Liver (tissue), 3 donors: ENCODE data around the gene BLTP3A.

Experiments used
- EGR1 ChIP-seq, 2 donors: IDR thresholded peaks; 2 replicates each; pipeline ENCODE4 v1.6.1; 2016 to 2018; ENCODE audit warnings: antibody characterized with exemption in 2 of 2, low read depth in 2 of 2
- GABPA ChIP-seq, 2 donors: IDR thresholded peaks in 1 of 2; conservative IDR thresholded peaks in 1 of 2; 2 replicates each; pipeline ENCODE4 v1.6.1; 2016; ENCODE audit warnings: antibody characterized with exemption in 2 of 2, mild to moderate bottlenecking in 1 of 2, moderate library complexity in 1 of 2
- HNF4G ChIP-seq: IDR thresholded peaks from 2 replicates; pipeline ENCODE4 v1.6.1; 2016; ENCODE audit warnings: antibody characterized with exemption
- JUND ChIP-seq, 2 donors: IDR thresholded peaks; 2 replicates each; pipeline ENCODE4 v1.6.1; 2016; ENCODE audit warnings: antibody characterized with exemption in 2 of 2
- RAD21 ChIP-seq, 2 donors: IDR thresholded peaks; 2 replicates each; pipeline ENCODE4 v1.6.1; 2016; ENCODE audit warnings: antibody characterized with exemption in 2 of 2, mild to moderate bottlenecking in 2 of 2
- RXRA ChIP-seq, 2 donors: IDR thresholded peaks; 2 replicates each; pipeline ENCODE4 v1.6.1; 2017 to 2018; ENCODE audit warnings: antibody characterized with exemption in 2 of 2, mild to moderate bottlenecking in 1 of 2
- SP1 ChIP-seq: IDR thresholded peaks from 2 replicates; pipeline ENCODE4 v1.6.1; 2018; ENCODE audit warnings: antibody characterized with exemption, mild to moderate bottlenecking
- TAF1 ChIP-seq: conservative IDR thresholded peaks from 2 replicates; pipeline ENCODE4 v1.6.1; 2016; ENCODE audit warnings: antibody characterized with exemption, mild to moderate bottlenecking
- YY1 ChIP-seq: IDR thresholded peaks from 2 replicates; pipeline ENCODE4 v1.6.1; 2016; ENCODE audit warnings: antibody characterized with exemption, mild to moderate bottlenecking
- TF ChIP-seq, protein P1 (sequence below): IDR thresholded peaks from 2 replicates; pipeline ENCODE4 v1.6.1; 2016; ENCODE audit warnings: antibody characterized with exemption
- TF ChIP-seq, protein P2 (sequence below): fragments of 150-350 bp; IDR thresholded peaks from 2 replicates; pipeline ENCODE4 v1.5.1; 2017; ENCODE audit warnings: improper control_type of control experiment, low read depth, low read length; ENCODE audit not compliant: missing input control
- TF ChIP-seq, protein P3 (sequence below): IDR thresholded peaks from 2 replicates; pipeline ENCODE4 v1.6.1; 2016; ENCODE audit warnings: antibody characterized with exemption
- TF ChIP-seq, protein P4 (sequence below): IDR thresholded peaks from 2 replicates; pipeline ENCODE4 v1.6.1; 2016; ENCODE audit warnings: antibody characterized with exemption
- TF ChIP-seq, protein P5 (sequence below): IDR thresholded peaks from 2 replicates; pipeline ENCODE4 v1.6.1; 2016; ENCODE audit warnings: antibody characterized with exemption, mild to moderate bottlenecking
- donor health status: healthy.
- donor health status: healthy.

DNA sequence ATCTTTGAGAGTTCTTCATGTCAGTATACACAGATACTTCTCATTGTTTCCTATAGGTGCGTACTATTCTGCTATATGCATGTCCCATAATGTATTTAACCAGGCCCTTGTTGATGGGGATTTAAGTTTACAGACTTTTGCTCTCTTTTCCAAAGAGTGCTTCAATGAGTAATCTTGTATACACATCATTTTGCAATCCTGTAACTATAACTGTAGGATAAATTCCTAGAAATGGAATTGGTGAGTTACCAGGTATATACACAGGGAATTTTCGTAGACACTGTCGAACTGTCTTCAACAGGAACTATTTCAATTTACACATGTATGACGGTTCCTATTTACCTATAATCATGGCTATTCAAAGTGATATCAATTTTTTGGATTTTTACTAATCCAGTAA lies 49.8 kb upstream of the BLTP3A start:
- TF ChIP-seq, protein P1, sequence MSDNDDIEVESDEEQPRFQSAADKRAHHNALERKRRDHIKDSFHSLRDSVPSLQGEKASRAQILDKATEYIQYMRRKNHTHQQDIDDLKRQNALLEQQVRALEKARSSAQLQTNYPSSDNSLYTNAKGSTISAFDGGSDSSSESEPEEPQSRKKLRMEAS: no peak
- TF ChIP-seq, protein P2, sequence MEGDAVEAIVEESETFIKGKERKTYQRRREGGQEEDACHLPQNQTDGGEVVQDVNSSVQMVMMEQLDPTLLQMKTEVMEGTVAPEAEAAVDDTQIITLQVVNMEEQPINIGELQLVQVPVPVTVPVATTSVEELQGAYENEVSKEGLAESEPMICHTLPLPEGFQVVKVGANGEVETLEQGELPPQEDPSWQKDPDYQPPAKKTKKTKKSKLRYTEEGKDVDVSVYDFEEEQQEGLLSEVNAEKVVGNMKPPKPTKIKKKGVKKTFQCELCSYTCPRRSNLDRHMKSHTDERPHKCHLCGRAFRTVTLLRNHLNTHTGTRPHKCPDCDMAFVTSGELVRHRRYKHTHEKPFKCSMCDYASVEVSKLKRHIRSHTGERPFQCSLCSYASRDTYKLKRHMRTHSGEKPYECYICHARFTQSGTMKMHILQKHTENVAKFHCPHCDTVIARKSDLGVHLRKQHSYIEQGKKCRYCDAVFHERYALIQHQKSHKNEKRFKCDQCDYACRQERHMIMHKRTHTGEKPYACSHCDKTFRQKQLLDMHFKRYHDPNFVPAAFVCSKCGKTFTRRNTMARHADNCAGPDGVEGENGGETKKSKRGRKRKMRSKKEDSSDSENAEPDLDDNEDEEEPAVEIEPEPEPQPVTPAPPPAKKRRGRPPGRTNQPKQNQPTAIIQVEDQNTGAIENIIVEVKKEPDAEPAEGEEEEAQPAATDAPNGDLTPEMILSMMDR: no peak
- TF ChIP-seq RAD21 (IDR thresholded peaks at IDR 0.05): no peak
- no peak for TF ChIP-seq YY1
- TF ChIP-seq JUND (IDR thresholded peaks at IDR 0.05): peak in 1 of 2 donors; percentile 20
- TF ChIP-seq, protein P3, sequence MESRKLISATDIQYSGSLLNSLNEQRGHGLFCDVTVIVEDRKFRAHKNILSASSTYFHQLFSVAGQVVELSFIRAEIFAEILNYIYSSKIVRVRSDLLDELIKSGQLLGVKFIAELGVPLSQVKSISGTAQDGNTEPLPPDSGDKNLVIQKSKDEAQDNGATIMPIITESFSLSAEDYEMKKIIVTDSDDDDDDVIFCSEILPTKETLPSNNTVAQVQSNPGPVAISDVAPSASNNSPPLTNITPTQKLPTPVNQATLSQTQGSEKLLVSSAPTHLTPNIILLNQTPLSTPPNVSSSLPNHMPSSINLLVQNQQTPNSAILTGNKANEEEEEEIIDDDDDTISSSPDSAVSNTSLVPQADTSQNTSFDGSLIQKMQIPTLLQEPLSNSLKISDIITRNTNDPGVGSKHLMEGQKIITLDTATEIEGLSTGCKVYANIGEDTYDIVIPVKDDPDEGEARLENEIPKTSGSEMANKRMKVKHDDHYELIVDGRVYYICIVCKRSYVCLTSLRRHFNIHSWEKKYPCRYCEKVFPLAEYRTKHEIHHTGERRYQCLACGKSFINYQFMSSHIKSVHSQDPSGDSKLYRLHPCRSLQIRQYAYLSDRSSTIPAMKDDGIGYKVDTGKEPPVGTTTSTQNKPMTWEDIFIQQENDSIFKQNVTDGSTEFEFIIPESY: no peak
- no peak for TF ChIP-seq GABPA (IDR thresholded peaks at IDR 0.05 in 1 of 2, conservative IDR thresholded peaks at IDR 0.05 in 1 of 2)
- no peak for TF ChIP-seq SP1
- TF ChIP-seq, protein P4, sequence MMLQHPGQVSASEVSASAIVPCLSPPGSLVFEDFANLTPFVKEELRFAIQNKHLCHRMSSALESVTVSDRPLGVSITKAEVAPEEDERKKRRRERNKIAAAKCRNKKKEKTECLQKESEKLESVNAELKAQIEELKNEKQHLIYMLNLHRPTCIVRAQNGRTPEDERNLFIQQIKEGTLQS: no peak
- TF ChIP-seq RXRA (IDR thresholded peaks at IDR 0.05): peak in 1 of 2 donors; percentile 15
- TF ChIP-seq EGR1 (IDR thresholded peaks at IDR 0.05; ENCODE audit: low read depth in 2 of 2): no peak
- TF ChIP-seq, protein P5, sequence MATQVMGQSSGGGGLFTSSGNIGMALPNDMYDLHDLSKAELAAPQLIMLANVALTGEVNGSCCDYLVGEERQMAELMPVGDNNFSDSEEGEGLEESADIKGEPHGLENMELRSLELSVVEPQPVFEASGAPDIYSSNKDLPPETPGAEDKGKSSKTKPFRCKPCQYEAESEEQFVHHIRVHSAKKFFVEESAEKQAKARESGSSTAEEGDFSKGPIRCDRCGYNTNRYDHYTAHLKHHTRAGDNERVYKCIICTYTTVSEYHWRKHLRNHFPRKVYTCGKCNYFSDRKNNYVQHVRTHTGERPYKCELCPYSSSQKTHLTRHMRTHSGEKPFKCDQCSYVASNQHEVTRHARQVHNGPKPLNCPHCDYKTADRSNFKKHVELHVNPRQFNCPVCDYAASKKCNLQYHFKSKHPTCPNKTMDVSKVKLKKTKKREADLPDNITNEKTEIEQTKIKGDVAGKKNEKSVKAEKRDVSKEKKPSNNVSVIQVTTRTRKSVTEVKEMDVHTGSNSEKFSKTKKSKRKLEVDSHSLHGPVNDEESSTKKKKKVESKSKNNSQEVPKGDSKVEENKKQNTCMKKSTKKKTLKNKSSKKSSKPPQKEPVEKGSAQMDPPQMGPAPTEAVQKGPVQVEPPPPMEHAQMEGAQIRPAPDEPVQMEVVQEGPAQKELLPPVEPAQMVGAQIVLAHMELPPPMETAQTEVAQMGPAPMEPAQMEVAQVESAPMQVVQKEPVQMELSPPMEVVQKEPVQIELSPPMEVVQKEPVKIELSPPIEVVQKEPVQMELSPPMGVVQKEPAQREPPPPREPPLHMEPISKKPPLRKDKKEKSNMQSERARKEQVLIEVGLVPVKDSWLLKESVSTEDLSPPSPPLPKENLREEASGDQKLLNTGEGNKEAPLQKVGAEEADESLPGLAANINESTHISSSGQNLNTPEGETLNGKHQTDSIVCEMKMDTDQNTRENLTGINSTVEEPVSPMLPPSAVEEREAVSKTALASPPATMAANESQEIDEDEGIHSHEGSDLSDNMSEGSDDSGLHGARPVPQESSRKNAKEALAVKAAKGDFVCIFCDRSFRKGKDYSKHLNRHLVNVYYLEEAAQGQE: no peak
- TF ChIP-seq TAF1: no peak
- TF ChIP-seq HNF4G: no peak
